Glomerular endothelial cell (primary cell): ENCODE data around the gene NUDCD3. TPM values are rescaled to one million over a fixed set of nuclear protein-coding genes. Genes with fewer than 3 reads are reported as not detected.

Source experiments
- total RNA-seq: library from RNA; depleted of rRNA; stranded (reverse); fragments of >200 nt; gene quantifications from 2 replicates; pipeline ENCODE4 v1.2.3, GENCODE V29; 2015

The NUDCD3 gene
- total RNA-seq, 1 donor from 2014 or later: 84.5 TPM

Other genes starting within 250 kb of the NUDCD3 start
- gene CAMK2B, start 165.1 kb downstream of the NUDCD3 start, total RNA-seq: 0.05 and 0.29 TPM in 2 replicates
- not detected in 2 replicates for gene NPC1L1, start 50.7 kb upstream of the NUDCD3 start, total RNA-seq
- 79.6 and 89.5 TPM in 2 replicates for gene DDX56, start 83.2 kb upstream of the NUDCD3 start, total RNA-seq
- 89.7 and 126 TPM in 2 replicates for gene TMED4, start 91.6 kb upstream of the NUDCD3 start, total RNA-seq
- 69.6 and 70.4 TPM in 2 replicates for gene OGDH, start 116.0 kb upstream of the NUDCD3 start, total RNA-seq